Parathyroid adenoma (tissue), 2 donors: ENCODE data around the gene CYSRT1.

ENCODE experiments used
- H2AFZ ChIP-seq: fragments of 300-600 bp; sonication (generic); one replicate; pipeline ENCODE4 v1.7.0; 2017; ENCODE audit warnings: antibody characterized with exemption, mild to moderate bottlenecking
- H3K27ac ChIP-seq: fragments of 300-600 bp; sonication (generic); one replicate; pipeline ENCODE4 v1.7.0; 2017
- H3K27me3 ChIP-seq: fragments of 300-600 bp; sonication (generic); one replicate; pipeline ENCODE4 v1.7.0; 2017; ENCODE audit warnings: low read length; ENCODE audit not compliant: control insufficient read depth, insufficient read depth
- H3K36me3 ChIP-seq: fragments of 300-600 bp; sonication (generic); one replicate; pipeline ENCODE4 v1.7.0; 2017; ENCODE audit warnings: low read length; ENCODE audit not compliant: control insufficient read depth, insufficient read depth
- H3K4me1 ChIP-seq: fragments of 300-600 bp; sonication (generic); one replicate; pipeline ENCODE4 v1.7.0; 2017; ENCODE audit warnings: control low read depth
- H3K4me2 ChIP-seq: fragments of 300-600 bp; sonication (generic); one replicate; pipeline ENCODE4 v1.7.0; 2017; ENCODE audit warnings: low read length
- H3K4me3 ChIP-seq: fragments of 300-600 bp; sonication (generic); one replicate; pipeline ENCODE4 v1.7.0; 2017; ENCODE audit warnings: low read depth, low read length
- H3K79me2 ChIP-seq: fragments of 300-600 bp; sonication (generic); one replicate; pipeline ENCODE4 v1.7.0; 2017; ENCODE audit warnings: control low read depth
- H3K9ac ChIP-seq: fragments of 300-600 bp; sonication (generic); one replicate; pipeline ENCODE4 v1.7.0; 2017; ENCODE audit warnings: mild to moderate bottlenecking
- H3K9me3 ChIP-seq: fragments of 300-600 bp; sonication (generic); one replicate; pipeline ENCODE4 v1.7.0; 2017; ENCODE audit warnings: low read length; ENCODE audit not compliant: control insufficient read depth
- TF ChIP-seq, protein P1 (sequence below): fragments of 300-600 bp; sonication (generic); IDR thresholded peaks from one replicate; pipeline ENCODE4 v1.7.0; 2017; ENCODE audit warnings: antibody characterized with exemption, mild to moderate bottlenecking
- donor health status: primary hyperparathyroidism.

The CYSRT1 gene

DNA sequence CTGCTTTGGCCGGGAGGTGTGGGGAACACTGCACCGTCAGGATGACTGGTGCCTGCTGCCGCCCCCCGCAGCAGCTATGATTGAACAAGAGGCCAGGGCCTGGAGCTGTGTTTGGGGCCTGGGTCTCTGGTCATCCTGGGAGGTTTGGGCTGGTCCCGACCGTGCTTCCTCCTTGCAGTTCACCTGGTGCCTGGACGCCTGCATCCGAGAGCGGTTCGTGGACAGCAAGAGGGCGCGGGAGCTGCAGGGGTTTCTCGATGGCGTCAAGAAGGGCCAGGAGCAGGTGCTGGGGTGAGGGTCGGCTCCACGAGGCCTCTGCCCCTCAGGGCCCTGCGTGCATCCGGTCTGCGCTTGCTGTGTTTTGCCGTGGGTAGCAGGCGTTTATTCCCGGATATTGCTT is 39.1 kb downstream of the CYSRT1 start:
- H3K9ac ChIP-seq, result no peak overlapping the region
- H3K4me3 ChIP-seq, result no peak overlapping the region
- no peak overlapping the region for H3K27ac ChIP-seq
- H3K4me2 ChIP-seq, result no peak overlapping the region
- H3K27me3 ChIP-seq, result no peaks in the 10 kb centered on the region
- peaks cover 4% of the 10 kb centered on the region for H3K4me1 ChIP-seq
- no peaks in the 10 kb centered on the region for H3K79me2 ChIP-seq
- H3K9me3 ChIP-seq, result no peaks in the 10 kb centered on the region
- H2AFZ ChIP-seq, result no peak overlapping the region
- TF ChIP-seq, protein P1, sequence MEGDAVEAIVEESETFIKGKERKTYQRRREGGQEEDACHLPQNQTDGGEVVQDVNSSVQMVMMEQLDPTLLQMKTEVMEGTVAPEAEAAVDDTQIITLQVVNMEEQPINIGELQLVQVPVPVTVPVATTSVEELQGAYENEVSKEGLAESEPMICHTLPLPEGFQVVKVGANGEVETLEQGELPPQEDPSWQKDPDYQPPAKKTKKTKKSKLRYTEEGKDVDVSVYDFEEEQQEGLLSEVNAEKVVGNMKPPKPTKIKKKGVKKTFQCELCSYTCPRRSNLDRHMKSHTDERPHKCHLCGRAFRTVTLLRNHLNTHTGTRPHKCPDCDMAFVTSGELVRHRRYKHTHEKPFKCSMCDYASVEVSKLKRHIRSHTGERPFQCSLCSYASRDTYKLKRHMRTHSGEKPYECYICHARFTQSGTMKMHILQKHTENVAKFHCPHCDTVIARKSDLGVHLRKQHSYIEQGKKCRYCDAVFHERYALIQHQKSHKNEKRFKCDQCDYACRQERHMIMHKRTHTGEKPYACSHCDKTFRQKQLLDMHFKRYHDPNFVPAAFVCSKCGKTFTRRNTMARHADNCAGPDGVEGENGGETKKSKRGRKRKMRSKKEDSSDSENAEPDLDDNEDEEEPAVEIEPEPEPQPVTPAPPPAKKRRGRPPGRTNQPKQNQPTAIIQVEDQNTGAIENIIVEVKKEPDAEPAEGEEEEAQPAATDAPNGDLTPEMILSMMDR, result no peak
- no peaks in the 10 kb centered on the region for H3K36me3 ChIP-seq

DNA sequence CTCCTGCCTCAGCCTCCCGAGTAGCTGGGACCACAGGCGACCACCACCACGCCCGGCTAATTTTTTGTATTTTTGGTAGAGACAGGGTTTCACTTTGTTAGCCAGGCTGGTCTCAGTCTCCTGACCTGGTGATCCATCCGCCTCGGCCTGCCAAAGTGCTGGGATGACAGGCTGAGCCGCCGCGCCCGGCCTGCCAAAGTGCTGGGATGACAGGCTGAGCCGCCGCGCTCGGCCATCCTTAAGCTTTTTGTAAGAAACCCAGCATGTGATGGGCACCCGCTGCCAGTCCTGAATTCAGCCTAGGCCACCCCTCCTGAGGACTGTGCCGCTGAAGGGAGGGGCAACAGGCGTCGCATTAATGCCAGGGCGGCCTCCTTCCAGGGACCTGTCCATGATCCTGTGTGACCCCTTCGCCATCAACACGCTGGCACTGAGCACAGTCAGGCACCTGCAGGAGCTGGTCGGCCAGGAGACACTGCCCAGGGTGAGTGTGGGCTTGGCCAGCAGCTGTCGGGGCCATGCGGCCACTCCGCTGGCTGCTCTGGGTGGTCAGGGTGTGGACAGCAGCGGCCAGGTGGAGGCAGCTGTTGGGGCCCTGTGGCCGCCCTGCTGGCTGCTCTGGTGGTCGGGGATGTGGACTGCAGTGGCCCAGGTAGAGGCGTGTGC is 40.7 kb downstream of the CYSRT1 start:
- Histone ChIP-seq H3K9me3 (no peaks in the 10 kb centered on the region), H2AFZ (no peak overlapping the region), H3K27ac (no peak overlapping the region), H3K9ac (no peak overlapping the region), H3K79me2 (no peaks in the 10 kb centered on the region), H3K4me1 (peaks cover 4% of the 10 kb centered on the region), H3K27me3 (no peaks in the 10 kb centered on the region), H3K4me3 (no peak overlapping the region), H3K36me3 (no peaks in the 10 kb centered on the region), H3K4me2 (no peak overlapping the region)
- TF ChIP-seq, protein P1, result no peak

DNA sequence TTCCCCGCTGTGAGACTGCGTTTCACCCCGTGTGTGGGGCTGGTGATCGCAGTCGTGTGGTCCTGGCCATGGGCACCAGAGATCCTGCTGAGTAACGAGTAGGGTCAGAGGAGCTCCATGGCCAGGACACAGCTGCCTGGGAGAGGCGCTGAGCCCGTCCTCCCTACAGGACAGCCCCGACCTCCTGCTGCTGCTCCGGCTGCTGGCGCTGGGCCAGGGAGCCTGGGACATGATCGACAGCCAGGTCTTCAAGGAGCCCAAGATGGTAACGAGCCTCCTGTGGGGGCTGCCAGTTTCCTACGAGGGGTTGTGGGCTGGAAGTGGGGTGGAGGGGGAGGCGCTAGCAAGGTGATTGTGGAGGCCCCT is 41.2 kb downstream of the CYSRT1 start:
- H3K27me3 ChIP-seq, result no peaks in the 10 kb centered on the region
- no peak overlapping the region for H3K9ac ChIP-seq
- no peak overlapping the region for H2AFZ ChIP-seq
- H3K4me1 ChIP-seq, result peaks cover 4% of the 10 kb centered on the region
- no peaks in the 10 kb centered on the region for H3K9me3 ChIP-seq
- no peaks in the 10 kb centered on the region for H3K36me3 ChIP-seq
- H3K27ac ChIP-seq, result no peak overlapping the region
- H3K79me2 ChIP-seq, result no peaks in the 10 kb centered on the region
- TF ChIP-seq, protein P1, result no peak
- no peak overlapping the region for H3K4me2 ChIP-seq
- H3K4me3 ChIP-seq, result no peak overlapping the region

DNA sequence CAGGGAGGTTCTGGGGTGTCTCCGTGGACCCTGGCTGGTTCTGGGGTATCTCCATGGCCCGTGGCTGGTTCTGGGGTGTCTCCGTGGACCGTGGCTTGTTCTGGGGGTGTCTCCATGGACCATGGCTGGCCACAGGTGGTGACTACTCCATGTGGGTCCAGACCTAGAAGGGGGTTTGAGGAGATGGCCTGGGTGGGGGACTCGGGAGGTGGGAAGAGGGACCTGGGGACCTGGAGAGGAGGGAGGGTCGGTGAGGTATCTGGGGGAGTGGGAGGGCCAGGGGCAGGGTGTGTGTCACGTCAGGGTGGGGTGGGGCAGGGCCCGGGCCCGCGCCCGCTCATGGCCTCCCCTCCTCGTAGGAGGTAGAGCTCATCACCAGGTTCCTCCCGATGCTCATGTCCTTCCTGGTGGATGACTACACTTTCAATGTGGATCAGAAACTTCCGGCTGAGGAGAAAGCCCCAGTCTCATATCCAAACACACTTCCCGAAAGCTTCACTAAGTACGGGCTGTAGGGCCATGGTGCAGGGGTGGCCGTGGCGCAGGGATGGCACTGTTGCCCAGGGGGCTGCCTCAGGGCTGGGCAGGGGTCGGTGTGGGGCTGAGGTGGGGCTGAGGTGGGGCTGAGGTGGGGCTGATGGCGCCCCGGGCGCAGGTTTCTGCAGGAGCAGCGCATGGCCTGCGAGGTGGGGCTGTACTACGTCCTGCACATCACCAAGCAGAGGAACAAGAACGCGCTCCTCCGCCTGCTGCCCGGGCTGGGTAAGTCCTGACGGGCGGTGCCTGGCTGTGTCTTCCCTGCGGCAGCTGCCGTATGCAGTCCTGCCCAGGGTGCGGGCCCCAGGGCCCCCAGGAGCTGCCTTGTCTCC is 41.8 kb downstream of the CYSRT1 start:
- peaks cover 4% of the 10 kb centered on the region for H3K4me1 ChIP-seq
- H2AFZ ChIP-seq, result no peak overlapping the region

More for the DNA sequence above, 41.8 kb downstream of the CYSRT1 start:
- H3K27ac ChIP-seq, result no peak overlapping the region
- no peaks in the 10 kb centered on the region for H3K9me3 ChIP-seq
- no peak overlapping the region for H3K4me3 ChIP-seq
- H3K27me3 ChIP-seq, result no peaks in the 10 kb centered on the region
- H3K79me2 ChIP-seq, result no peaks in the 10 kb centered on the region
- no peaks in the 10 kb centered on the region for H3K36me3 ChIP-seq
- TF ChIP-seq, protein P1, result no peak
- no peak overlapping the region for H3K4me2 ChIP-seq
- no peak overlapping the region for H3K9ac ChIP-seq
